Activated CD8-positive, alpha-beta memory T cell treated with anti-CD3 and anti-CD28 coated beads for 4 hours (primary cell): Measurements from ENCODE around the gene RIMBP2.

Source experiments
- DNase-seq, 2 donors: peaks; one replicate each; pipeline ENCODE4 v3.0.0-alpha.2; 2020; ENCODE audit warnings: low read depth in 2 of 2

RIMBP2 gene

DNA sequence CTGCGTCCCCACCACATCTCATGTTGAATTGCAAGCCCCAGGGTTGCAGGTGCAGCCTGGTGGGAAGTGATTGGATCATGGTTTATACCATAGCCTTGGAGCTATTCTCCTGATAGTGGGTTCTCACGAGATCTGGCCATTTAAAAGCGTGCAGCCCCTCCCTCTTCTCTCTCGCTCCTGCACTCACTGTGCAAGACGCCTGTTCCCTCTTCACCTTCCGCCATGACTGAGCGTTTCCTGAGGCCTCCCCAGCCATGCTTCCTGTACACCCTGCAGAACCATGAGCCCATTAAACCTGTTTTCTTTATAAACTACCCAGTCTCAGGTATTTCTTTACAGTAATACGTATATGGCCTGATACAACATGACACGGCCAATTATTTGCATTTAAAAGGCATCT is 146.6 kb downstream of the RIMBP2 start:
- no peak for DNase-seq

- no peak for DNase-seq
Observed at GRCh38 chr12:130568501-130568900, 147.6 kb downstream of the RIMBP2 start.

GRCh38 chr12:130568041-130568440 is 148.1 kb downstream of the RIMBP2 start:
- no peak for DNase-seq

- no peak for DNase-seq
Observed at GRCh38 chr12:130566446-130567155, 149.5 kb downstream of the RIMBP2 start.

DNA sequence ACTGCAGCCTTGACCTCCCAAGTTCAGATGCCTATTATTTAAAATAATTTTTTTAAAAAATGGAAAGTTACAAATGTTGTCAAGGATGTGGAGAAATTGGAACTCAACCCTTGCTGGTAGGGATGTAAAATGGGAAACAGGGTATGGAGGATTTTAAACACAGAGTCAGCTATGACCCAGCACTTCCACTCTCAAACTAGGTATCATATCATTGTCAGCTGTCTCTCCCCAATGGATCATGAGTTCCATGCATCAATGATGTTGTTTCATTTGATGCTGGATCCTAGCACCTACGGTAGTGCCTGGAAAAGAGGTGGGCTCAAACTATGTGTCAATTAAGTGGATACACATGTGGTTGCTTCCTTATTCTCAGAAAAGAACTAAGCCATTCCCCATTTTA is 150.9 kb downstream of the RIMBP2 start:
- no peak for DNase-seq

DNA sequence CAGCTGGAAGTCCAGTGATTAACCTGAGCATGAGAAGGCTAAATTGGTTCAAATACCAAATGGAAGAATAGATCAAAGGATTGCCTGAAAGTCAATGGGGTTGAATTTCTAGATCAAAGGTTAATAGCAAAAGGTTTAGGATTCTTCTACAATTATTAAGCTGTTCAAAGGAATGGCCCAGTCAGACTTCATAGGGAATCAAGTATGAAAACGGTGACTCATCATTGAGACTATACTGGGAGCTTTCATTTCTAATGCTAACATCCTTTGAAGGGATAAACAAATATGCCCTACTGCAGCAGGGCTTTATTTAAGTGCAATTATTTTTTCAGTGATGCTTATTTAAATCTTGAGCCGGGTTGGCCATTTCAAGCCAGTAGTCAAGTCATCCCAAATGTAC is 152.8 kb downstream of the RIMBP2 start:
- DNase-seq: no peak

- no peak for DNase-seq
Observed at GRCh38 chr12:130562716-130563115, 153.4 kb downstream of the RIMBP2 start.

- DNase-seq: no peak
Observed at GRCh38 chr12:130560321-130560720, 155.8 kb downstream of the RIMBP2 start.

DNA sequence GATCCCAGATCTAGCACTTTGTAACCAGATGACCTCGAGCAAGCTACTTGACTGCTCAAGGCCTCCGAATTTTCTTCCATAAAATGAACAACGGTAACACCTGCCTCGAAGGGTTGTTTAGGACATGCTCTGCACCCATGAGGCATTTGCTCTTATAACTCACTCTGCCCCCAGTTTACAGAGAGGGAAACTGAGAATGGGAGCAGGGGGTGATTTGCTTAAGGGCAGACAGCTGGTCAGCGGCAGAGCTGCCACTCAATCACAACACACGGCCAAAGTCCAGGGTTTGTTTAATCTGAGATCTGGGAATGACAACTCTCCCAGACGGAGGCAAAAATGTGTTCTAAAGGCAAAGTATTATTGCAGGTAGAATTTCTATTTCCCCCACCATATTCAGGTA is 156.3 kb downstream of the RIMBP2 start:
- DNase-seq: no peak

- DNase-seq: no peak
Observed at GRCh38 chr12:130557886-130558765, 158.0 kb downstream of the RIMBP2 start.

GRCh38 chr12:130557201-130557600 is 158.9 kb downstream of the RIMBP2 start:
- DNase-seq: no peak

- no peak for DNase-seq
Observed at GRCh38 chr12:130556486-130557055, 159.5 kb downstream of the RIMBP2 start.

DNA sequence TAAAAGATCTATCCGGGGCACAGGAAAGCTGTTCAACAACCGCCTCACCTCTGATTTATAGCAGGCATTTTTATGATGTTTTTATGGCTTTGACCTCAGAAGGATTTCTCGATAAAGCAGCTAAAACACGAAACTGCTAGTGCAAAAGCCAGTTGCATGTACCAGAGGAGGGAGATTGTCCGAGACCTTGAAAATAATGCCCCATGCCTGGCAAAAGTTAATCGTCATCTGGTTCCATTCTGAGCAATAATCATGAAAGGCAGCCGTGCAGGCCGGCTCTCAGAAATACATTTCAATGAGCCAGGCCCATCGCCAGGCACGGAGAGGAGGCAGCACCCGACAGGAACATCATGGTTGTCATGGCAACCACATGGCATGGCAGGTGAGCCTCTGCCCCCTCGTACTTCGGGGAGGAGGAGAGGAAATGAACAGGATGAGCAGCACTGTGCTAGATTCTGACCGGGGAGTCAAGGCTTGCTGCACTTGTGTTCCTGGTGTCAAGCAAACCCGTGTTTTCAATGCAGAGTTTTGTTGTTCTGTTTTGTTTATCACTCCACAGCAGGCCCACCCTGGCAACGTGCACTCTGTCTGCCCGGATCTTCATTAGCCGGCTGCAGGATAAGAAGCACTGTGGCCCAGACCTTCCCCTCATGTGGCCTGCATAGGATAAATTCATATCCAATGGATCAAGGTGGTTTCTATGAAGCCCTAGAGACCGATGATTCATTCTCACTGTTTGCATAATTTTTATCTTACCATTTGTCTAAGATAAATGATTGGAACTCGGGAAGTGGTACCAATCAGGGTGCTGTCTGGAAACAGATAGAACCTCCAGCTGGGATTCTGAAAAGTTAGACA is 160.2 kb downstream of the RIMBP2 start:
- DNase-seq: no peak

DNA sequence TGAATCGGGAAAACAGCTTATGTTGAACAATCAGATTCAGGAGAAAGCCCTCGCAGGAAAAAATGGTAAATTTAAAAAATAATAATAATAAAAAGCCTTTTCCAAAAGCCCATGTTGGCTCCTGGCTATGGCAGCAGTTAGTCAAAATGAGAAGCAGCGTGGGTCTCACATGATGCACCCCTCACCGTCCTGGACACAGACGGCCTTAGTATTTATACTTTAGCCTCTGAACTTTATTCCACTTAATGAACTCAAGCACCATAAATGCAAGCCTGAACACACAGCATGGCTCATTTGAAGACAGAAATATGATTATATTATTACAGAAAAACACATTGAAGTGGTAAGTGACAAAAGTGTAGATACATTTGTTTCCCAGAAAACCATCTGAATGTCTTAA is 160.9 kb downstream of the RIMBP2 start:
- DNase-seq: no peak

DNA sequence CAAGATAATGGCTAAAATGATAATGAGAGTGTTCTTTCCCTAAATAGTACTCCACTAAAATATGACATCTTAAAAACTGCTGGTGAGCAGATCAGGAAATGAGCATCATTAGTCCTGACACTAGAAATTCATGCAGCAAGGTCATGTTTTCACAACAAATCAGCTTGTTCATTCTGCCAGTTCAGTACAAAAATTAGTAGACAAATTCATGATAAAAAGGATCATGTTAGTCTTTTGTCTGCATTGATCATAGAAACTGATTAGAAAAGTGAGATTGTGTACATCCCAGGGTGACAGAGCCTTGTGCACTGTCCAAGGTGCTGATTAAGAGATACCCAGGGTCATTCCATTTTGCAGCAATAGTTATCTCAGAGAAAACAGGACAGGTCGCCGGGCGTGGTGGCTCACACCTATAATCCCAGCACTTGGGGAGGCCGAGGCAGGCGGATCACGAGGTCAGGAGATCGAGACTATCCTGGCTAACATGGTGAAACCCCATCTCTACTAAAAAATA is 163.6 kb downstream of the RIMBP2 start:
- no peak for DNase-seq

GRCh38 chr12:130549361-130549760 is 166.7 kb downstream of the RIMBP2 start:
- no peak for DNase-seq

DNA sequence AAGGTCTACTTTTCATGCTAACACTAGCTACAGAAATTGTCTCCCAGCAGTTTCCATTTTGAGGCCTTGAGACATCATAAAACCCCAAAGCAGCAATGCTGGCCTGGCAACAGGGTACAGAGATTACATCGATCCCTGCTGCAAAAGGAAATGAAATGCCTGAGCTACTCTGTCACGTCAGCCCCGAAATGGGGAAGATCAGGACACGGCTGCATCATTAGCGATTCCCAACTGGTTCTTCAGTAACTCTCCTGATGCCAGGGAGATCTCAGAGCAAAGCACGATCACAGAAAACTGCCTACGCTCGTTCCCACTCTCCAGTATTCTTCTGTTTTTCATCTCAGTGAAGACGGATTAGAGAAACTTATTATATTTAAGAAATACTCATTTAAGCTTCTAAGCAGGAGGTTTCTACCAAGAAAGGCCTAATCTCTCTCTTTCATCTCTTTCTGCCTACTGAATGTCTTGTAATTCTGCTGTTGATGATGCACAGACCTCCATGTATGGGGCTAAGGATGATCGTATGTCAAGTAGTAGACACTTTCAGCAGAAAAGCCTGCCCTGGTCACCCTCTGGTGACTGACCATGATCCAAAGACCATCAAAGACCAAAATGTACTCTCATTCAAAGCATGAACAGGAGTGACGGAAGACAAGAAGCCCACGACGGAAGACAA is 168.5 kb downstream of the RIMBP2 start:
- DNase-seq: no peak

DNA sequence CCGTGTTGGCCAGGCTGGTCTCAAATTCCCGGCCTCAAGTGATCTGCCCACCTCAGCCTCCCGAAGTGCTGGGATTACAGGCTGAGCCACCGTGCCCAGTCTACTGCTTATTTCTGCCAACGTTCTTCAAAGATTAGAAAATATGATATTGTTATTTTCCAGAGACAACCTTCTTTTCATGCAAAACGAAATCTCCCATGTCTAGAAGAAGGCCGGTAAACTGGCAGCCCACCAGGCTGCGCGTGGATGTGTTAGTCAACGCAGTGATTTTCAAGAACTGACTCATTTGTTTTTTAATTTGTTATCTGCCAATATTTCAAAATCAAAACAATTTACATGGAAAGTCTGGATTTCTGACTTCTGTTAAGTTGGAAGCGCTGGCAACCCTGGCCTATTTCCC is 169.6 kb downstream of the RIMBP2 start:
- no peak for DNase-seq

GRCh38 chr12:130545475-130545874 is 170.6 kb downstream of the RIMBP2 start:
- no peak for DNase-seq

DNA sequence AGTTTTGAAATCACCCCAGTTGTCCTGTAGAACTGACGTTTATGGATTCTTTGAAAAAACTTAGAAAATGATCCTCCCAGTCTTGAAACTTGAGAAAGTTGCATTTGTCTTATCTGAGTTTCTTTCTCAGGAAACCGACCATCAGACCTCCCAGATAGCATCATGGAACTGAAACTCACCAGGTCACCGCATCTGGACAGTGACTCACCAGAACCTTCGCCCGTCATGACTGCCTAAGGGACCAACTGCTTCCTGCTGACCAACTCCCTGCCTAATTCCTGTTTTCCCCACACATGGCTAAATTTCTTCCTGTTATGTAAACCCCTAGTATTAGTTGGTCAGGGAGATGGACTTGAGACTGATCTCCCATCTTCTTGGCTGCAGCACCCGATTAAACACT is 175.7 kb downstream of the RIMBP2 start:
- DNase-seq: no peak
